Measurements from ENCODE around the gene SLC25A18. TPM values are rescaled to one million over a fixed set of nuclear protein-coding genes. Genes with fewer than 3 reads are reported as not detected.
"Not testable (repeated sequence)": the region's sequence is repeated elsewhere in the genome, so short reads cannot be mapped to it uniquely, and the experiment has no call there.

Gene SLC25A18
- polyA plus RNA-seq, 3 donors, result 0.10 to 0.11 TPM; not detected in 1

GRCh38 chr22:17559188-17559587, 4.1 kb upstream of the SLC25A18 start:
- no peak overlapping the region for H3K4me3 ChIP-seq (replicated peaks in 1 of 3; ENCODE audit: low read depth in 2 of 3, low read length in 3 of 3)
- H3K9ac ChIP-seq (ENCODE audit: insufficient read depth, low read length, poor library complexity, severe bottlenecking), result no peak overlapping the region
- Mint-ChIP-seq H3K4me1 (peaks cover 2% of the 10 kb centered on the region), H3K27ac (no peak overlapping the region), H3K27me3 (ENCODE audit: low read depth in 3 of 3) (peaks cover 0 to 2% (median 0%) of the 10 kb centered on the region in 3 donors), H3K36me3 (no peaks in the 10 kb centered on the region), H3K4me3 (no peak overlapping the region), H3K9me3 (no peaks in the 10 kb centered on the region)
- intact Hi-C loops (cut with micrococcal nuclease), result no loop called here
- no peaks in the 10 kb centered on the region for H3K79me2 ChIP-seq (ENCODE audit: insufficient read depth, low read length)
- H3K27me3 ChIP-seq (ENCODE audit: control insufficient read depth in 2 of 2, insufficient read depth in 2 of 2, low read length in 2 of 2), result no peaks in the 10 kb centered on the region
- H3K4me1 ChIP-seq (ENCODE audit: control insufficient read depth in 1 of 2, insufficient read depth in 2 of 2, low read length in 2 of 2), result no peaks in the 10 kb centered on the region
- no peaks in the 10 kb centered on the region for H4K20me1 ChIP-seq (ENCODE audit: insufficient read depth, low read length)
- TF ChIP-seq CTCF (IDR thresholded peaks at IDR 0.05), result no peak
- DNase-seq, result no peak
- 88% methylated on average over 6 of the region's 10 CpGs for WGBS (ENCODE audit: insufficient coverage)
- no peaks in the 10 kb centered on the region for H3K9me3 ChIP-seq (replicated peaks in 1 of 2; ENCODE audit: control insufficient read depth in 1 of 2, insufficient read depth in 1 of 2, low read length in 2 of 2)
- no peak overlapping the region for H2AFZ ChIP-seq (ENCODE audit: insufficient read depth, low read depth, low read length, poor library complexity, severe bottlenecking)
- H3K4me2 ChIP-seq (replicated peaks; ENCODE audit: extremely low read depth, low read length, poor library complexity, severe bottlenecking), result no peak overlapping the region
- H3K36me3 ChIP-seq (replicated peaks in 1 of 2; ENCODE audit: control insufficient read depth in 1 of 2, insufficient read depth in 2 of 2, low read length in 2 of 2), result no peaks in the 10 kb centered on the region
- H3K27ac ChIP-seq (ENCODE audit: low read depth in 1 of 2, low read length in 2 of 2), result no peak overlapping the region

GRCh38 chr22:17563936-17564391, 666 bp downstream of the SLC25A18 start:
- no peaks in the 10 kb centered on the region for H4K20me1 ChIP-seq (ENCODE audit: insufficient read depth, low read length)
- 99% methylated on average over 10 of the region's 11 CpGs for WGBS (ENCODE audit: insufficient coverage)
- H3K36me3 ChIP-seq (replicated peaks in 1 of 2; ENCODE audit: control insufficient read depth in 1 of 2, insufficient read depth in 2 of 2, low read length in 2 of 2), result no peaks in the 10 kb centered on the region
- peaks cover 0 to 3% (median 0%) of the 10 kb centered on the region in 7 donors for H3K9me3 Mint-ChIP-seq
- H3K9me3 ChIP-seq (replicated peaks in 1 of 2; ENCODE audit: control insufficient read depth in 1 of 2, insufficient read depth in 1 of 2, low read length in 2 of 2), result no peaks in the 10 kb centered on the region
- H3K27ac ChIP-seq (ENCODE audit: low read depth in 1 of 2, low read length in 2 of 2), result no peak overlapping the region
- TF ChIP-seq CTCF (IDR thresholded peaks at IDR 0.05), result no peak
- no peak overlapping the region for H3K4me3 Mint-ChIP-seq
- peaks cover 3 to 7% (median 4%) of the 10 kb centered on the region in 3 donors for H3K27me3 Mint-ChIP-seq (ENCODE audit: low read depth in 3 of 3)
- no peak for DNase-seq
- no peaks in the 10 kb centered on the region for H3K27me3 ChIP-seq (ENCODE audit: control insufficient read depth in 2 of 2, insufficient read depth in 2 of 2, low read length in 2 of 2)
- intact Hi-C loops (cut with micrococcal nuclease), result no loop called here
- H3K4me2 ChIP-seq (replicated peaks; ENCODE audit: extremely low read depth, low read length, poor library complexity, severe bottlenecking), result no peak overlapping the region
- no peaks in the 10 kb centered on the region for H3K36me3 Mint-ChIP-seq
- H3K4me3 ChIP-seq (replicated peaks in 1 of 3; ENCODE audit: low read depth in 2 of 3, low read length in 3 of 3), result no peak overlapping the region
- H3K4me1 ChIP-seq (ENCODE audit: control insufficient read depth in 1 of 2, insufficient read depth in 2 of 2, low read length in 2 of 2), result no peaks in the 10 kb centered on the region
- H3K9ac ChIP-seq (ENCODE audit: insufficient read depth, low read length, poor library complexity, severe bottlenecking), result no peak overlapping the region
- H2AFZ ChIP-seq (ENCODE audit: insufficient read depth, low read depth, low read length, poor library complexity, severe bottlenecking), result no peak overlapping the region
- no peaks in the 10 kb centered on the region for H3K79me2 ChIP-seq (ENCODE audit: insufficient read depth, low read length)
- H3K4me1 Mint-ChIP-seq, result peaks cover 2% of the 10 kb centered on the region
- no peak overlapping the region for H3K27ac Mint-ChIP-seq

- H3K9ac ChIP-seq (ENCODE audit: insufficient read depth, low read length, poor library complexity, severe bottlenecking); H3K79me2 ChIP-seq (ENCODE audit: insufficient read depth, low read length); H3K9me3 Mint-ChIP-seq; H3K4me1 ChIP-seq (ENCODE audit: control insufficient read depth in 1 of 2, insufficient read depth in 2 of 2, low read length in 2 of 2); H3K36me3 Mint-ChIP-seq; H3K27ac Mint-ChIP-seq; H4K20me1 ChIP-seq (ENCODE audit: insufficient read depth, low read length); H3K4me2 ChIP-seq (replicated peaks; ENCODE audit: extremely low read depth, low read length, poor library complexity, severe bottlenecking); H3K27ac ChIP-seq (ENCODE audit: low read depth in 1 of 2, low read length in 2 of 2); H3K4me1 Mint-ChIP-seq; H3K36me3 ChIP-seq (replicated peaks in 1 of 2; ENCODE audit: control insufficient read depth in 1 of 2, insufficient read depth in 2 of 2, low read length in 2 of 2); H2AFZ ChIP-seq (ENCODE audit: insufficient read depth, low read depth, low read length, poor library complexity, severe bottlenecking); H3K9me3 ChIP-seq (replicated peaks in 1 of 2; ENCODE audit: control insufficient read depth in 1 of 2, insufficient read depth in 1 of 2, low read length in 2 of 2); intact Hi-C loops (cut with micrococcal nuclease); H3K27me3 ChIP-seq (ENCODE audit: control insufficient read depth in 2 of 2, insufficient read depth in 2 of 2, low read length in 2 of 2); H3K27me3 Mint-ChIP-seq (ENCODE audit: low read depth in 3 of 3); H3K4me3 ChIP-seq (replicated peaks in 1 of 3; ENCODE audit: low read depth in 2 of 3, low read length in 3 of 3); H3K4me3 Mint-ChIP-seq; DNase-seq: not testable (repeated sequence)
- WGBS (ENCODE audit: insufficient coverage), result 93% methylated on average over 7 of the region's 19 CpGs
These were observed 2.9 kb downstream of the SLC25A18 start for GRCh38 chr22:17566016-17566687.
